Measurements from ENCODE around the gene IHH.

The IHH gene

DNA sequence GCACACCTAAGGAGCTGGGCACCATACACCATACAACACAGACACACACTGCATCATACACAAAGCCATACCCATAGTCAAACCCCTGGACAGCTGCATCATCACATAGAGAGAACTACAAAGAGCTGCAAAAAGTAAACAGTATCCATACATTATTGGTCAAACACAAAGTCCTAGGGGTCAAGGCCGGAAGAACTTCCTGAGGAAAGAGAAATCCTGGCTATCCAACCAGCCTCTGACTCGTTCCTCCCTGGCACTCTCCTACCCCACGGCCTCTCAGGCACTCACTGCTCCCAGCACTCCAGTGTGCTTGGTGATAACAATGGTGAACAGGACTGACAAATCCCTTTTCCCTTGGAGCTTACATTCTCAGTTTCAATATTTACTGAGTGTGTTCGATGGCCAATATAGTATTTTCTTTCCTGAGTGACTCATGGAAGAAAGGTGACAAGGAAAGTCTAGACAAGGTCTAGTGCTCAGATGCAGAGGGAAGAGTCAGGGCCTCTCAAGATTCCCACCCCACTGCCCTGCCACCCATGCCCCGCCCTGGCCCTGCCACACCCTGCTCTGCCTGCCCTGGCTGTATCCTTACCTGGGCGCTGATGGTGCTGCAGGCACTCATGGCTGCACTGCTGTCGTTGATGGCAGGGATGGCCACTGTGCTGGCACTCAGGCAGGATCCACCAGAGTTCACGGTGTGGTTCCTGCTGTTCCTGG, 22.8 kb downstream of the IHH start:
- no peak for DNase-seq

DNA sequence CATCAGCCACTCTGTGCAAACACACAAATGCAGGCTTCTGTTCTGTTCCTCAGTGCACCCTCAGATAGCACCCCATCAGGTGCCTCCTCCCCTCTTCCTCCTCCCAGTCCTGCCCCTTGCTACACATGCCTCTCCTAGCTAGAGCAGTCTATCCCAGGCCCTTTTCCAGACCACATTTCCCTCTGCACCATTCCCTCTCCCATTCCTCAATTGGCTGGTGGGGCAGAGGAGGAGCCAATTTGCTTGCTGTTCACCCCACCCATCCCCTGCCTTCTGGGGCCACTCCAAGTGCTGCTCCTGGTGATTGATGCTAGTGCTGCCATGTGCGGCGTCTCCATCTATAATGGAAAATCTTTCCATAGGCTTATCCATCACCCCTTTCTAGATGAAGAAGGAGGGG, 24.8 kb downstream of the IHH start:
- no peak for DNase-seq

DNA sequence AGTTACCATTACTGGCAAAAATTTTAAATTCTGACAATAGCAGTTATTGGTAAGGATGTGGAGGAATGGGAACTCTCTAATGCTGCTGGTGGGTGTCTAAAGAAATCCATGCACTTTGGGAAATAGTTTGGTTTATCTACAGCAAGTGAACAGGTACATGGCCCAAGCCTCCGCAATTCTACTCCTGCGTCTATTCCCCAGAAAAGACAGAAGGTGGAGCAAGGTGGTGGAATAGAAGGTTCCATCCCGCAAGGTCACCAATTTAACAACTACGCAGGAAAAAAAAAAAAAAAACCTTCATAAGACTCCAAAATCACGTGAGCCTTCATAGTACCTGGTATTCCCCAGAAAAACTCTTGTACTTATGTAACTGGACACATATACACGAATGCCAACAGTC, 25.9 kb downstream of the IHH start:
- DNase-seq, result no peak

DNA sequence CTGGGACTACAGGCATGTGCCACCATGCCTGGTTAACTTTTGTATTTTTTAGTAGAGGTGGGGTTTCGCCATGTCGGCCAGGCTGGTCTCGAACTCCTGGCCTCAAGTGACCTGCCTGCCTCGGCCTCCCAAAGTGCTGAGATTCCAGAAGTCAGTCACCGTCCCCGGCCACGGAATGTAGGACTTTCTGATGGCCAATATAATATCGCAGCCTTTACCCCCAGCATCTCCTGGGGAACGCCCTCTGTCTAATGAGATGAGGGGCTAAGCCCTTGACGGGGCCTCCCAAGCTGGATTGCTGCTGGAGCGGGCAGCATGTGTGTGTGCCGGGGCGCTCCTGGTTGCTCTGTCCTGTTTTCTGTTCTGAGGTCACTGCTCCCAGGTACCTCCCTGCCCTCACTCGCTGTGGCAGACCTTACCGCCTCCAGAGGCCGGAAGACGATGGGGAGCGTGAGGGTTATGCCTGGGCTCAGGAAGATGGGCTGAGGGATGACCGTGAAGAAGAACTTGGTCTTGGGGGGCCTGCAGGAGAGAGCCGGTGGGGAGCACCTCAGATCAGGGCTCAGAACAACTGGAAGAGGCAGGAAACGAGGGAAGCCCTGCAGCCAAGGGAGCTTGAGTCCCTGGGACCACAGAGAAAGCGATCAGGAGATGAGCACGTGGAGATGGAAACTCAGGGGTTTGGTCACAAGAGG, 28.5 kb downstream of the IHH start:
- DNase-seq, result no peak

DNA sequence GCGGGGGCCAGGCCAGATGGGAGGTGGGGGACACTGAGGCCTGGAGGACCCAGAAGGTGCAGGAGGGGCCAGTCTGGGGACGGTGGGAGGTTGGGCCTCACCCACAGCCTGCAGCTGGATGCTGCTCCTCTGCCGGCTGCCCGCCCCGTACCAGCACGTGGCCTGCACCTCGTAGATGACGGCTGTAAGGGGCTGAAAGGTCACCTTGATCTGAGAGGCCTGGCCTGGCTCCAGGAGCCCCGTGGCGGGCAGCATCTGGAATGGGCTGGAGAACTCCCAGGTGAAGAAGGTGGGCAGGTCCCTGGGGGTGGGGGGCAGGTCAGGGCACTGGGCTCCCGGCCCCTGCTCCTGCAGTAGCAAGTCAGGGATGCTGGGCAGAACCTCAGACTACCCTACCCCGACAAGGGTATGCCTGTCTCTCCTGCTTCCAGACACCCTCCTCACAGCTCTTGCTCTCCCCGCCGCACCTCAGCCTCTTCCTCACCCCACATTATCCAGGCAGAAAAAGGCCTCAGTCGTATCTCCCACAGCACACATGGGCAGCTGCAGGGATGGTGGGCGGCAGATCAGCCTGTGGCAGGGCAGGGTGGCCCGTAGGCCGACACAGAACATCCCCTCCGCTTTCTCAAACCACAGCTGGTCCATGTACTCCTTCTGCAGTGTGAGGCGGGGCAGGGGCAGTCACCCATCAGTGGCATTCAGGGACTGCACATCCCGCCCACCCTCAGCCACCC, 29.5 kb downstream of the IHH start:
- no peak for DNase-seq

DNA sequence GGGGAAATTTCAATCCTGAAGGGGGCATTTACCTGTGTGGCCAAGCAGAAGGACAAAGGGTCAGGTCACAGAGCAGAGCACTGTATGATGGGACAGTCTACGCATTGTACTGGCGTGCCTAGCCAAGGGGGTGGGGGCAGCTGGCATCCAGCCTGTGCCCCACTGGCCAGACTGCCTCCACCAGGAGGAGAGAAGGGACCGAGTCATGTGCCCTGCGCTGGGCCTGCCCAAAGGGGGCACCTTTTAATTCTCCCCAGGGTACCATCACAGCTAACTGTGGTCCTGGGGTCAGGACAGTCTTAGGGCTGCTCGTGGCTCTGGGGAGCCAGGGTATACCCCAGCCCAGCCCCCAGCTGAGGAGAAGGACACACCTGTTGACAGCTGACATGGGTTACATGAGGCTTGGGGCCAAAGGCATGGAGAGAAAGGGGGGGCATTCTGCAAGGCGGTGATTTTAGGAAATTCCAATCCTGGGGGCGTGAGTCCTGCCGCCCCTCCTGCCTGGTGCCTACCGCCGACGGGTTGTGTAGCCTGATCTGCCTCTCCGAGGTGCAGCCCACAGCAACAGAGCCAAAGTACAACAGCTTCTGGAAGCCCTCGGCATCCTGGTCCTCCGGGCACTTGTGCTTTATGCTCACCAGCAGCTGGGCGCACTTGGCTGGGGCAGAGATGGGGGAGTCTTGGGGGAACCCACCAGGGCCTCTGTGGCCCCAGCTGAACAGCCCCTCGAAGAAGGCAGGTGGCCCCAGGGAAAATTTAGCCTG, 30.4 kb downstream of the IHH start:
- no peak for DNase-seq

DNA sequence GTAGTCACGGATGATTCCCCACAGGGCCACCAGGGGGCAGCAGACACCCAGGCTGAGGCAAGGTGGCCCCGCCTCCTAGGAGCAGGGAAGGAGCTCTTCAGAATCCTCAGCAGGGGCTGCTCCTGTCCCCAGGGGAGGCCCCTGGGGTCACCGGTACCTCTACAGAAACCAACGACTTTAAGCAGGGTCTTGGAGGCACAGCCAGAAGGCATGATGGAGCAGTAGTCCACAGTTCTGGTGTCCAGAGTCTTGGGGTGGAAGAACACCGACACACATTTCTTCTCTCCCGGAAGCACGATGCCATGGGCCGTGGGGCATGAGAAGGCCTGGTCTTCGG, 30.9 kb downstream of the IHH start:
- DNase-seq, result peak; percentile 63

DNA sequence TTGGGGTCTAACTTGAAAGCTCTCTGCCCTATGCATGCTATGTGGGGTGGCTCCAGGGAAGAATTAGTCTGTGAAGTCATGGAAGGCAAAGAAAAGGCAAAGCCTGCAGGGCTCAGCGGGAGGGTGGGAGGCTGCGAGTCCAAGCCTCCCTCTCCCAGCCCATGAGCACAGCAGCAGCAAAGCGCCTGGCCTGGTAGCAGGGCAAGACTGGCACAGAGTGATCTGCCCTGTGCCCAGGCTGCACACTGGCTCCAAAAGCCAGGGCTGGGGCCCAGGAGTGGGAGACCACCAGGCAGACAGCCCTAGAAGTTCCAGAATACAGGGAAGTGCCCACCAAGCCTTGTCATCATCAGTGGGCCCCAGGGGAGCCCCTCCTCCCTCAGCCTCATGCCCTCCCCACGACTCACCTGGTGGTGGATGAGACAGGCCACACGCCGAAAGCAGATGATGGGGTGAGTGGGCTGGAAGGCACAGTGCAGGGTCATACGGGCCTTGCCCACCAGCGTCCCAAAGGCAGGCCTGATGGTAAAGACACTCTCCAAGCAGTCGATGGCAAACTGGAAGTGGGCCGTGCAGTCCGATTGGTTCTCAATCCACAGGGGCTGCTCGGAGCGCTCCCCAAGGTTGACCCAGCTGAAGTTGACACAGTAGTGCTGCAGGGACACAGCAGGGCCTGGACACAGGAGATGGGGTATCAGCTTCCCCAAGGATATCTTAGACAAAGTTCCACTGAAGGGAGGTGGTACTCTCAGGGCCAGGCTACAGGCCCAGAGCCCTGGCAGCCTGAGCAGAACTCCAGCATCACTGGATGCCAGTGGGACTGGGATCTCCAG, 31.5 kb downstream of the IHH start:
- no peak for DNase-seq

DNA sequence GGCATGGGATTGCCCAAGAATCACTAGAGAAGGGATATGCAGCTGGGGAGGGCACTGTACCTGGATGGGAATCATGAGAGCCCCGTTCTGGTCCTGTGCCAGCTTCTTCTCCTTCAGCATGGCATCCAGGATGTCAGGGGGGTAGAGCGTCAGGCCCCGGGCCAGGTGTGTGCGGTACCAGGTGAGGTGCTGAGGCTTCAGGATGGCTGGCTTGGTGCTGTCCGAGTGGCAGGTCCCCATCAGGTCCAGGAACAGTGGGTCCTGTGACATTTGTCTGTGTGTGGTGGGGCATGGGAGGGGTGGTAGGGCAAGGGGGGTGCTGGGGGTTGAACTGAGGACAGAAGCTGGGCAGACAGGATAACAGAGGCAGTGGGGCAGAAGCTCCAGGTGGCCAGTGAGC, 32.6 kb downstream of the IHH start:
- no peak for DNase-seq

DNA sequence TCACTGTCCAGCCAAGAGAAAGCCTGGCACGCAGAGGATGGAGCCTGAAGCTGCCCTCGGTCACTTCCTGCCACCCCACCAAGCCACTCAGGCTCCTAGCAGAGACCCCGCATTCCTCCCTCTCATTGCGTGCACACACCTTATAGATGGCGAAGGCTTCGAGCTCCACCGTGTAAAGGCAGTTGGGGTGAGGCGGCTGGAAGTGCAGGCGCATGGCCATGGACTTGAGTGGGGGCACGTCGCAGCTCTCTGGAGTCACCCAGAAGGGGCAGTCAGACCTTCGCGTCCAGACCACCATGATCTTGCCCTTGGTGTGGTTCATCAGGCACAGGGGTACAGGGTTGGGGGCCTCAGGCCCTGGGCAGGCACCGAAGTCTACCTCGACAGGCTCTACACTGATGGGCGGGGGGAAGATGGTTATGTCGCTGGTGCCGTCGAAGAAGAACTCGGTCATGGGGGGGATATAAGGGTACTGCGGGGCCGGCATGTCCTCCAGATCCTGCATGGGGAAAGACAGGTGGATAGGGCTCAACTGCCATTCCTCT, 33.1 kb downstream of the IHH start:
- DNase-seq, result no peak

DNA sequence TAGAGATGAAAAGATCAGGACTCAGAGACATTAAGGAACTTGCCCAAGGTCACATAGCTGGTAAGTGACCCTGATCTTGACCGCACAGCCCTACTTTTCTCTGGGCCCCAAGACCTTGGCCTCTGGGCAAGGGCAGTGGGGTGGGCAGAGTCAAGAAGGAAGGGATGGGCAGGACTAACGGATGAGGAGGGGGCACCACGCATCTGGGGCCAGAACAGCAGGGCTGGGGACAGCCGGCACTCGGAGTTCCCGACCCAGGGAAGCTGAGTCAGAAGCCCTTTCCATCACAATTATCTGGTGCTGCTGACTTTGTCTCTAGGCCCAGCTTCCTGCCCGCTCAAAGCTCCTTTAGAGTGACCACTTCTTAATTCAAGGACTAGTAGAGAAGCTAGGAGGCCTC, 33.8 kb downstream of the IHH start:
- DNase-seq, result no peak

DNA sequence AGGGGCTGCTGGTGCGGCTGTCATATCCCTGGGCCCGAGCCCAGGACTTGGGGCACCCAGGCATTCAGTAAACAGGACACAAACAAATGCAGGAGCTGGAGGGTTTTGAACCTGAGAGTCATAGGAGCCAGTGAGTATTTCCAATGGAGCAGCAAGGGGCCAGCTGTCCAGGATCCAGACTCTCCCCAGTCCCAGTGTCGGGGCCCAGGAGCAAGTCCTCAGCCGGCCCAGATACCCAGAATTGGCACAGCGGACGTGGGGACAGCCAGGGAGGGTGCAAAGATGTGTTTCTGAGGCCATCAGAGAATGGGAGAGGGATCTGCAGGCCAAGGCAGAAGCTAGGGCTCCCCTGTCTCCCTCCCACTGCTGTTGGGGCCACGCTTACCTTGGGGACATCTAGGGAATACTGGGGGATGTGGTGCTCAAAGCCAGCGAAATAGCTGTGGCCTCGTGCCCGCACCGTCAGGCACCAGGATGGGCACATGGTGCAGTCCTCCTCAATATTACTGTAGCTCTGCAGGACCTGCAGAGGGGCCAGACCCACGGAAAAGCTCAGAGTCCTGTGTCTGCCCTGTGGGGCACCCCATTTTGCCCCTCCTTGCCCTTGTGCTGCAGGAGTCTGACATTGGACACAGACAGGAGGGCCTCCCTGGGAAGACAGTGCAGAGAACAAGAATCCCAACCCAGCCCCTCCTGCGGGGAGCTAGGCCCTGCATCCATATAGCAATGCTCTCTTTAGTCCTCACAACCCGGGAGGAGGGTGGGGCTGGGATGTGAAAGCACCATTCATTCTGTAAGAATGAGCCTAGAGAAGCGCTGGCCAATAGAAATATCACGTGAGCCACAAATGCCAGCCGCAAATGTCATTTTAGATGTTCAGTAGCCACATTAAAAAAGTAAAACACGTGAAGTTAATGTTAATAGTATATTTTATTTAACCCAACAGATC, 34.8 kb downstream of the IHH start:
- DNase-seq, result no peak

DNA sequence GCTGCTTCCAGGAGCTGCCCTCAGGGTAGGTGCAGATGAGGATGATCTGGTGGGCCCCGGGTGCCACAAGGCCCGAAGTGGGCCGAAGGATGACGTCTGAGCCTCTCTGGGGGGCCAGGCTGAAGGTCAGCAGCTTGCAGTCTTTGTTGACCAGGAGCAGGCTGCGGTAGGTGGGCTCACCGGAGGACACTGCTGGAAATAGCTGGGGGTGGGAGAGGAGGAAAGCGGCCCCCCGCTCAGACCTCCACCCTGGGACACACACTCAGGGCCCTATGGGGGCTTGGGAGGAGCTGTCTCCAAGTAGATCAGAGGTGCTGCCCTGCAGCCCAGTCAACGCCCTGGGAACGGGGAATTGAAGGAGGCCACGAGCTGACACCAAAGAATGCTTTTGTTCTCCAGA, 36.7 kb downstream of the IHH start:
- no peak for DNase-seq

DNA sequence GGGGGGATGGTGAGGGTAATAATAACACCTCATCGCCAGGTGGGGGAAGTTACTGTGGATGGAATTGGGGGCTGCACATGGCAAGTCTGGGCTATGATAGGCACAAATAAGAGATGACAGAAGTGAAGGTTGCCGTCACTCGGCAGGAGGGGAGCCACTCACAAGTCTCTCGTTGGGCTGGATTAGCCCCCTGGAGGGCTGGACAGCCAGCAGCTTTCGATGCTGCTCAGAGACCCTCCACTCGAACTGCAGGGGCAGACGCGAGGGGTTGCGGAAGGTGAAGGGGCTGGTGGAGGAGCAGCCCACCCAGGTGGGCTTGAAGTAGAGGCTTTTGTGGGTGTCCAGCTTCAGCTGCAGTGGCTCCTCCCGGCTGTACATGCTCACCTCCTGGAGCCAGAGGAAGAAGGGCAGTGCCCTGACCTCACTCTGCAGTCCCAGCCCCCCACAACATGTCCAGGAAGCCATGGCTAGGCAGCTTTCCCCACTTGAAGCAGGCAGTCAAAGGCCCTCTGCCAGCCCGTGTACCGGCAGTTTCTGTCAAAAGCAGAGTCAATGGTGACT, 37.6 kb downstream of the IHH start:
- DNase-seq, result no peak

DNA sequence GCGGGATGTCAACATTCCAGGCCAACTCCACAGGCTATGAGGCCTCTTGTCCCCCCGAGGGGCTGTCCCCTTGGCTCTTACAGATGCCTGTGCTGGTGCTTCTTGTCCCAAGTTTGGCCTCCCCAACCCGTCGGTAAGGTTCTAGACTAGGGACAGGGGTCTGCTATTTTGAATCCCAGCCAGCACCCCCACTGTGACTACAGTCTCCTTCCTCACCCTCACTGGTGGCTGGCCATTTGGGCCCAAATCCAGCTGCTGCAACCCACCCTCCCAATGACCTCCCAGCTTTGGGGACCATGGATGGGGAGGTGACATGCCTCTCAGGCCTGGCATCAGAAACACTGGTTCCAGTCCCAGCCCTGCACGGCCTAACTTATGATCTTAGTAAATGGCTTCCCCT, 38.1 kb downstream of the IHH start:
- no peak for DNase-seq

DNA sequence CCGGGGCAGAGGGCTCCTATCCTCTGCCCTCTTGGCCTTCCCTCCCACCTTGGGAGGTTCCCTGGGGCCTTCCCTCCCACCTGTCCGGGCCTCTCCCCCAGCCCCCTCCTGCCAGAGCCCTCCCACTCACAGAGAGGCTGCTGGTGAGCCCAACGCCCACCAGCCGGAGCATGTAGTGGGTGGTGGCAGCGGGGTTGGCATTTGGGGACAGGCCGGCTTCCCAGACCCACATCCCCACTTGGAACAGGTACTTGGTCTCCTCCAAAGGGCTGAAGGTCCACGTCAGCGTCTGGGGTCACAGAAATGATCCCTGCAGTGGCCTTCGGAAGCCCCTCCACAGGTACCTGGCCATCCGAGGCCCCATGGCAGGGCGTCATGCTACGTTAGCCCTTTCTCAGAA, 38.7 kb downstream of the IHH start:
- no peak for DNase-seq

DNA sequence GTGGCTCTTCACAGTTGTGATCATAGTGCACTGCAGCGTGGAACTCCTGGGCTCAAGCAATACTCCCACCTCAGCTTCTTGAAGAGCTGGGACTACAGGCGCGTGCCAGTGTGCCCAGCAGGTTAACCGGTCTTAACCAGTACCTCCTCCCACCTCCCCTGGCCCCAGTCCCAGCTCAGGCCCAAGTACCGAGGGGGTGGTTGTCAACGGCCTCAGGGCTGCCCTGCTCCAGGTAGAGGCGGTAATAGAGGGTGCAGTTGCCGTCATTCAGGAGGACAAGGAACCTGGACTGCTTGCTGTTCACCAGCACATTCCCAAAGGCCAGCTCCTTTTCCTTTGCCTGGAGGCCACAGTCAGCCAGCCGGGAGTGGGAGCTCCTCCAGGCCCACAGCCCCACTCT, 39.1 kb downstream of the IHH start:
- no peak for DNase-seq

DNA sequence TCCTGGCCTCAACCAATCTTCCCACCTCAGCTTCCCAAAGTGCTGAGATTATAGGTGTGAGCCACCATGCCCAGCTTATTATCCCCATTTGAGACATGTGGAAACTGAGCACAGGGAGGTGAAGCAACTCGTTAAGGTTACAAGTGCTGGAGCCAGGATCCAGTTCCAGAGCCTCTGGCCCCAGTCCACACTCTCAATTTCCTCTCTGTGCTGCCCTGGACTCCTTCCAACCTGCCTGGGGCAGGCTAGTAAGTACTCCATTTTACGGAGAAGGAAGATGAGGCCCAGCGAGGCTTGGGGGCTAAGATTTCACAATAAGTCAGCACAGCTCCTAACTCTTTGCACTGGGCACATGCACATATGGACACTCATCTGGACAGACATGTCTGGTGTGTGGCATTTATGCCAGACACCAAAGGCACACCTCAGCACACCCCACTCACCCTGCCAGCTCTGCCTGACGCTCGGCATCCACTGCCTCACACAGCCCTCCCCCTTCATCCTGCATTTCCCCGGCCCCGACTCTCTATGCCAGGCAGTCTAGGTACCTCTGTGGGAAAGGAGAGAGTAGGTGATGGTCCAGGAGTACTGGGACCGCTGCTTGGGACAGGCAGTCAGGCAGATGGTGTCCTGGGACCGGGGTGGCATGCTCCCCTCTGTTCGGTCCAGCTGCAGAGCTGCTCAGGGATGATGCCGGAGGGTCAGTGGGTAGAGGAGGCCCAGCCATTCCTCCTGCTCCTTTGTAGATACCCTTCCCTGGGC, 39.9 kb downstream of the IHH start:
- DNase-seq, result no peak

DNA sequence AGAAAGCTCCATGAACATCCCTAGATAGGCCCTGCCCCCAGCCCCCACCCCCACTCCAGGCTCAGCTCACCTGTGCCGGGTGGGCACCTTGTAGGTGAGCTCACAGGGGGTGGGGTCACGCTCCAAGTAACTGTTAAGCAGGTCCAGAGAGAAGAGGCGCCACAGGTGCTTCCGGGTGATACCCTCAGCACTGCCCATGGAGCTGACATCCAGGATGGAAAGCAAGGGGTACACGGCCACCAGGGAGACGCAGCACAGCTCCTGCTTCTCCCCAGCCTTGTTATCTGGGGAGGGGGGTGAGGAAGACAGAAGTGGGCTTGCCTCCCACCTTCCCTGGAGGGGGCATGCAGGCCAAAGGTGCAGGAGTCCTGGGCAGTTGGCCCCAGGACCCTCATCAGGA, 41.3 kb downstream of the IHH start:
- DNase-seq, result no peak

DNA sequence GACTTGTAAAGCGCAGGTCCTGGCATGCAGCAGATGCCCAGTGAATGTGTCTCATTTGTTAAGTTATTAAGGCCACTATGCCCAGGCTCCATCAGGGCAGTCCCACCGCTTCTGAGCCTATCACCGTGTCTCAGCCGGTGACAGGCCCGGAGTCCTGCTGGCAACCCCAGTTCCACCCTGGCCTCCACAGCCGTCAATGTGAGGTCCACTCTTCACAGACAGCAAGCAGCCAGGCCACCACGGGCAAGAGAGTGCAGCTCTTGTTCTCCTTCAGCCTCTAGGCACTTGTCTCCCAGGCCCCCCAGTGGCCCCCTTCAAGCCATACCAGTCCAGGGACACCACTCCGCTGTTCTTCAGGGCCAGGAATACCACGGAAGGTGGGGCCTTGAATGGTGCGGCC, 42.0 kb downstream of the IHH start:
- DNase-seq, result no peak

Measured in stimulated activated naive CD4-positive, alpha-beta T cell treated with Interleukin-2 at 50 U/mL for 16 hours (primary cell).